ENCODE results near the gene IMPA2. TPM values are rescaled to one million over a fixed set of nuclear protein-coding genes. Genes with fewer than 3 reads are reported as not detected.

The IMPA2 gene
- total and polyA plus RNA-seq, 2 of the 8 experiments (the other 6 are each of a cell fraction or from before 2014, with no cell fraction given), result 102 to 140 TPM

DNA sequence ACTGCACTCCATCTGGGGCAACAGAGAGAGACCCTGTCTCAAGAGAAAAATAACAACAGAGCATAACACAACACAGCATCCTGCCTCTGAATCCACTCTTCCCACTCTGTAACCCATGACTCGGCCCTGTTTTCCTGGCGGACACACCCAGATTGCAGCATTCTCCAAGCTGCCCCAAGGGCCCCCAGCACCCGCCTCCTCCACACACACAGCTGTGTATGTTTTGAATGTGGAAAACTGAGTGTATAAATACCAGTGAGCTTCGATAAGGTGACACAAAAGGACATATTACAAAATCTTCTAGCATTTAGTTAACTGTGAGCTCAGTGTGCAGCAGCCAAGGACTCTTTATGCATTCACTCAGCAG, 13.0 kb downstream of the IMPA2 start:
- CTCF ChIA-PET (ENCODE audit: partially characterized antibody), result interaction anchor here (0.6 to 12.5 kb wide), 29 partner anchors 8 to 338 kb away, joined by 3 to 471 read pairs (median 6); no protein-coding TSS in a partner anchor
- peaks cover 4% of the 10 kb centered on the region; the same call in 1 of the 2 replicates for H3K23me2 ChIP-seq (ENCODE audit: low read depth, low read length)
- H3K79me2 ChIP-seq (ENCODE audit: control insufficient read depth in 1 of 2, insufficient read depth in 2 of 2, low read length in 2 of 2), result peaks cover 6 to 89% of the 10 kb centered on the region in 2 experiments
- H2AK5ac ChIP-seq (ENCODE audit: low read depth, low read length), result peak overlapping the region; percentile 56; the same call in 1 of the 2 replicates
- H3K4me2 ChIP-seq (ENCODE audit: insufficient read depth in 1 of 2, low read depth in 2 of 2, low read length in 2 of 2), result peak overlapping the region; percentile 2 to 48; a peak in 3 of 4 replicates
- H3K56ac ChIP-seq (replicated peaks; ENCODE audit: insufficient read length, low read depth, low read length), result no peak overlapping the region
- POLR2A ChIA-PET (ENCODE audit: partially characterized antibody), result interaction anchor here (0.6 to 10.4 kb wide), 9 partner anchors 9 to 56 kb away, joined by 3 to 100 read pairs (median 4); partner anchors contain the start of gene IMPA2
- H4K8ac ChIP-seq (ENCODE audit: extremely low read depth, insufficient read depth, low read length), result no peak overlapping the region
- H3K36me3 ChIP-seq (ENCODE audit: control insufficient read depth in 2 of 4, insufficient read depth in 4 of 4, low read length in 3 of 4), result peaks cover 0 to 4% (median 2%) of the 10 kb centered on the region in 4 experiments; a peak in 2 of 8 replicates
- DNase-seq (ENCODE audit: low read depth in 1 of 2, low spot score in 2 of 2) (no peak), FAIRE-seq (no peak)
- no peak for TF ChIP-seq GABPA (IDR thresholded peaks at IDR 0.05; ENCODE audit: borderline replicate concordance, insufficient read depth, low read length)
- TF ChIP-seq EZH2 (IDR thresholded peaks at IDR 0.05; ENCODE audit: low read depth, low read length, severe bottlenecking), result no peak
- no peak overlapping the region for H2AFZ ChIP-seq (ENCODE audit: low read length)
- H3K18ac ChIP-seq (ENCODE audit: extremely low read depth, low read length), result no peak overlapping the region
- peaks cover 12 to 25% (median 15%) of the 10 kb centered on the region in 4 experiments for H3K4me1 ChIP-seq (replicated peaks in 1 of 4; ENCODE audit: control insufficient read depth in 3 of 4, insufficient read depth in 4 of 4, low read length in 3 of 4)
- H4K5ac ChIP-seq (ENCODE audit: insufficient read length, low read depth, low read length), result no peak overlapping the region
- no peak overlapping the region for H3K9ac ChIP-seq (replicated peaks in 1 of 4; ENCODE audit: extremely low read depth in 1 of 4, low read depth in 3 of 4, low read length in 3 of 4)
- no peak overlapping the region for H2BK20ac ChIP-seq (ENCODE audit: low read length)
- H2BK15ac ChIP-seq (ENCODE audit: low read length), result no peak overlapping the region
- H3K4me3 ChIP-seq (ENCODE audit: extremely low read depth in 1 of 4, insufficient read depth in 2 of 4, low read depth in 3 of 4, low read length in 4 of 4), result no peak overlapping the region
- H3K4ac ChIP-seq (replicated peaks; ENCODE audit: insufficient read length, low read depth, low read length), result peak overlapping the region; percentile 70
- peaks cover 37% of the 10 kb centered on the region for H3K79me1 ChIP-seq (ENCODE audit: low read depth, low read length)
- H4K20me1 ChIP-seq (replicated peaks in 1 of 2; ENCODE audit: control insufficient read depth in 1 of 2, insufficient read depth in 2 of 2, low read length in 2 of 2), result peaks cover 16 to 36% of the 10 kb centered on the region in 2 experiments
- H3K14ac ChIP-seq (ENCODE audit: insufficient read length), result no peak overlapping the region
- H4K91ac ChIP-seq (replicated peaks; ENCODE audit: insufficient read length, low read length), result no peak overlapping the region
- H3K27ac ChIP-seq (ENCODE audit: low read depth, low read length), result peak overlapping the region; percentile 49; the same call in 1 of the 2 replicates
- H2BK12ac ChIP-seq (ENCODE audit: low read depth, low read length), result no peak overlapping the region
- H3K23ac ChIP-seq (ENCODE audit: insufficient read length), result no peak overlapping the region
- no peak overlapping the region for H2BK120ac ChIP-seq (replicated peaks; ENCODE audit: low read depth, low read length)
- 76% methylated on average over 4 of the region's 4 CpGs; no CpG with 5 or more reads in 1 of the 2 experiments for WGBS, 2 experiments (ENCODE audit: extremely low coverage in 1 of 2, insufficient coverage in 1 of 2, insufficient read length in 1 of 2, insufficient replicate concordance in 2 of 2, low coverage in 1 of 2, low lambda C conversion rate in 2 of 2, missing lambda C conversion rate in 1 of 2)
- peak overlapping the region; percentile 16 for H2BK5ac ChIP-seq (ENCODE audit: low read depth, low read length)
- H3K27me3 ChIP-seq (replicated peaks in 1 of 4; ENCODE audit: control insufficient read depth in 3 of 4, extremely low read depth in 1 of 4, insufficient read depth in 3 of 4, low read length in 3 of 4), result no peaks in the 10 kb centered on the region
- H3K9me3 ChIP-seq (ENCODE audit: insufficient read depth in 2 of 2, low read depth in 1 of 2, low read length in 1 of 2), result no peaks in the 10 kb centered on the region

All from H1 (cell line).